Uterus (tissue), 4 donors: ENCODE data around the gene JADE3. TPM values are rescaled to one million over a fixed set of nuclear protein-coding genes. Genes with fewer than 3 reads are reported as not detected.
A peak's percentile ranks its signal among the peaks of the same experiment; 100 is the strongest.

ENCODE experiments used
- DNase-seq, 2 donors: peaks; one replicate each; pipeline ENCODE4 v3.0.0-alpha.2; 2019 to 2020
- H3K27ac ChIP-seq, 2 donors: fragments of 200-600 bp; sonication (generic); 1 replicate in 1 of 2; 2 replicates in 1 of 2; pipeline ENCODE4 v1.5.1; 2016 to 2018
- H3K27me3 ChIP-seq, 2 donors: fragments of 200-600 bp; sonication (generic); one replicate each; pipeline ENCODE4 v1.5.1; 2018 to 2019; ENCODE audit warnings: control low read depth in 1 of 2
- H3K36me3 ChIP-seq, 2 donors: fragments of 200-600 bp; sonication (generic); one replicate each; pipeline ENCODE4 v1.5.1; 2019; ENCODE audit warnings: control low read depth in 1 of 2
- H3K4me1 ChIP-seq, 2 donors: fragments of 200-600 bp; sonication (generic); one replicate each; pipeline ENCODE4 v1.5.1; 2018 to 2019; ENCODE audit warnings: control low read depth in 1 of 2
- H3K4me3 ChIP-seq, 2 donors: fragments of 200-600 bp; sonication (generic); 1 replicate in 1 of 2; 2 replicates in 1 of 2; pipeline ENCODE4 v1.5.1; 2018 to 2019; ENCODE audit warnings: mild to moderate bottlenecking in 1 of 2
- H3K9me3 ChIP-seq, 2 donors: fragments of 200-600 bp; sonication (generic); one replicate each; pipeline ENCODE4 v1.5.1; 2019; ENCODE audit warnings: control low read depth in 1 of 2
- CTCF ChIP-seq, 4 experiments: fragments of 200-600 bp in 2 of 4; fragments of 450-650 bp in 2 of 4; sonication (generic) in 2 of 4; IDR thresholded peaks; one replicate each; pipeline ENCODE4 v1.5.1; 2016 to 2019; ENCODE audit warnings: antibody characterized with exemption in 4 of 4, mild to moderate bottlenecking in 2 of 4, moderate library complexity in 1 of 4
- POLR2A ChIP-seq, 2 donors: fragments of 450-650 bp; IDR thresholded peaks; one replicate each; pipeline ENCODE4 v1.6.1; 2016; ENCODE audit warnings: antibody characterized with exemption in 2 of 2, mild to moderate bottlenecking in 1 of 2, moderate library complexity in 1 of 2
- intact Hi-C: fragments of 100-400 bp; cut with DNase I; formaldehyde crosslinking; loops from one replicate; pipeline ENCODE4 v1.15.1; 2023; ENCODE audit warnings: low total_unique reads
- total RNA-seq, 4 donors: library from RNA; depleted of rRNA in 3 of 4; stranded (reverse); fragments of >200 nt in 3 of 4; gene quantifications; one replicate each; pipeline versions ENCODE4 v1.1.0 to v1.2.4, GENCODE V29; 2014 to 2023
- donor health status: DM: yes; HTN: yes; CAD: no.

JADE3 gene
- total RNA-seq, 4 donors from 2014 or later, result 6.9 to 15.5 (median 10.2) TPM

DNA sequence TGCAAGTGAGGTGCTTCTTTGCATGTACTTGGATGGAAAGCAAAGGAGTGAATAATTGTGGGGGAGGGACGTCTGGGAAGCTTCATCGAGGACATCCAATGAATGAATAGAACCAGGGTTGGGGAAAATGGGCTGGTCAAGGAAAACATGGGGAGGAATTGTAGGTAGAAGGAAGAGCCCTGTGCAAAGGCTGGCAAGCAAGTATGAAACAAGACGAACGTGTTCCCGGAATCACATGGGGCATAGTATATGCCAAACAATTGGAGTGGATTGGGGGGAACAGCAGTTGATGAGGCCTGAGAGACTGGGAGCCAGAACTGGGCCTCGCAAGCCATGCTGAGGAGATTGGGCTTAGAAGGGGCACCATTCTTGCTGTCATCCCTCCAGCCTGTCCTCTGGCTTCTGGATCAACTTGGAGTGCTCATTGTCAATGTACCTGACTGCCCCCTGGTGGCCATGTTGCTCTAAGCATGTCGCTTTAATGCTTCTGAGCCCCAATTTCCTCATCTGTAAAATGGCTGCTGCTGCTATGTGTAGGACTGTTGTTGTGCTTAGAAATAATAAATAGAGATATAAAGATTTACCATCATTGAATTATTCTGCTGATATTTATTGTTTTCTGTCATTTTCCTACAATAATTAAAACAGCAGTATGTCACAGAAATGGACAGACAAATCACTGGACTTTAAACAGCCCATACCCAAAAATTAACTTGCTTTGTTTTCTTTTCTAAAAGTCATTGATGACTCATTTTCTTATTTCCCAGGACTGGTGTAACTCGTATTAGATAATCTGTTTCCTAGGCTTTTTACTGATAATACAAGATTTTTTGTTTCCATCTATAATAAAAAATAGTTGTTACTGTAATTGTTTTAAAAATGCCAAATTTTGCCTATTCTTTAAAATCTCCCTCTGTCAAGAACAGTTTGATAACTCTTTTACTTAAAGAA, 66.4 kb downstream of the JADE3 start:
- no peaks in the 10 kb centered on the region for H3K4me1 ChIP-seq
- no peak overlapping the region for H3K4me3 ChIP-seq
- H3K27ac ChIP-seq, result no peak overlapping the region
- H3K9me3 ChIP-seq, result no peaks in the 10 kb centered on the region
- peak; percentile 44 to 63 for DNase-seq
- intact Hi-C loops, result no loop called here
- no peaks in the 10 kb centered on the region for H3K36me3 ChIP-seq
- peaks cover 0 to 3% of the 10 kb centered on the region in 2 donors for H3K27me3 ChIP-seq
- TF ChIP-seq POLR2A (IDR thresholded peaks at IDR 0.05) (no peak), CTCF (IDR thresholded peaks at IDR 0.05) (peak; percentile 33 to 56 (median 50))

DNA sequence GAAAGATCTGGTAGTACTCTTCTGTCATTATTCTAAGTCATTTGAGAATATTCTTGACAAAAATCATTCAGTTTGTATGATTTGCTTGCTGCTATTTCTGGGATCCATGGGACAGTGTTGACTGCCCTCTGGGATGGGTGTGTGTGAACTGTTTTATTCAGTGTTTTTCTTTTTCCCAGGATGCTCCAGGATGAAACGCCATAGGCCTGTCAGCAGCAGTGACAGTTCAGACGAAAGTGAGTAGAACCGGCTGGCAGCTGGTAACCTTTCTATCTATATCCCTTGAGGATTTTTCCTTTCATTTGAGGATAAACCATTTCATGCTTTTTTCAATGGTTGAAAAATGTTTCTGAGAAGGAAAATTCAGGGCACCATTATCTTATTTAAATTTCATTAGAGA, 72.5 kb downstream of the JADE3 start:
- no peak overlapping the region for H3K4me3 ChIP-seq
- TF ChIP-seq CTCF (IDR thresholded peaks at IDR 0.05), result no peak
- no peaks in the 10 kb centered on the region for H3K36me3 ChIP-seq
- intact Hi-C loops, result no loop called here
- H3K27me3 ChIP-seq, result peaks cover 0 to 3% of the 10 kb centered on the region in 2 donors
- H3K4me1 ChIP-seq, result no peaks in the 10 kb centered on the region
- H3K9me3 ChIP-seq, result no peaks in the 10 kb centered on the region
- no peak overlapping the region for H3K27ac ChIP-seq
- no peak for DNase-seq

- H3K4me1 ChIP-seq, result no peaks in the 10 kb centered on the region
- intact Hi-C loops, result no loop called here
- no peaks in the 10 kb centered on the region for H3K36me3 ChIP-seq
- no peak for DNase-seq
- TF ChIP-seq CTCF (IDR thresholded peaks at IDR 0.05) (no peak), POLR2A (IDR thresholded peaks at IDR 0.05) (no peak)
- no peaks in the 10 kb centered on the region for H3K27me3 ChIP-seq
- peaks cover 0 to 2% of the 10 kb centered on the region in 2 donors for H3K9me3 ChIP-seq
- H3K27ac ChIP-seq, result no peak overlapping the region
- no peak overlapping the region for H3K4me3 ChIP-seq
Measured at GRCh38 chrX:46989548-46989947, 77.3 kb downstream of the JADE3 start.

- Histone ChIP-seq H3K9me3 (peaks cover 0 to 2% of the 10 kb centered on the region in 2 donors), H3K27ac (no peak overlapping the region), H3K36me3 (no peaks in the 10 kb centered on the region), H3K27me3 (no peaks in the 10 kb centered on the region), H3K4me3 (no peak overlapping the region), H3K4me1 (no peaks in the 10 kb centered on the region)
- no peak for DNase-seq
- intact Hi-C loops, result no loop called here
- TF ChIP-seq POLR2A (IDR thresholded peaks at IDR 0.05) (no peak), CTCF (IDR thresholded peaks at IDR 0.05) (no peak)
Measured at GRCh38 chrX:46991664-46992063, 79.4 kb downstream of the JADE3 start.

DNA sequence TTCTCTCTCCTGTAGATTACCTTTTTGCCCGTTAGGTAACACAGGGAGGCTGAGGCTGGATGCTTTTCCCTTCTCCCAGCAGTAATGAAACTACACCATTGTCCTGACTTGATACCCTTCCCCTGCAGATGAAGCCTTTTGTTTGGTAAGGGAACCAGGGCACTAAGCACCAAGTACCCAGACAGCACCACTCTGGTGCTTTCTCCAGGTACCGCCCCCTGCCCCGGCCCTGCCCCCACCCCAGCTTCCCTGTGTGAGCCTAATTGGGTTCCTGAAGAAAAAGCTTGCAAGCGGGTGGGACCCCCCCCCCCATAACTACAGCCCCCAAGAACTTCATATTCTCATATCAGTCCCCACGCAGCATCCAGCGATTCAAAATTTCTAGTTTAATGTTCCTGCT, 79.8 kb downstream of the JADE3 start:
- Histone ChIP-seq H3K27me3 (no peaks in the 10 kb centered on the region), H3K27ac (no peak overlapping the region), H3K4me3 (no peak overlapping the region), H3K4me1 (no peaks in the 10 kb centered on the region), H3K36me3 (no peaks in the 10 kb centered on the region), H3K9me3 (peaks cover 0 to 2% of the 10 kb centered on the region in 2 donors)
- intact Hi-C loops, result no loop called here
- DNase-seq, result no peak
- no peak for TF ChIP-seq CTCF (IDR thresholded peaks at IDR 0.05)
- TF ChIP-seq POLR2A (IDR thresholded peaks at IDR 0.05), result no peak
